PFSK-1 (cell line): ENCODE measurements around the gene MKNK1.

Experiments used
- FOXP2 ChIP-seq: optimal IDR thresholded peaks from 2 replicates; pipeline ENCODE3; 2011; ENCODE audit warnings: borderline replicate concordance, control low read depth, inconsistent platforms; ENCODE audit not compliant: insufficient read depth; ENCODE audit errors: extremely low read length, extremely low read depth
- POLR2AphosphoS5 ChIP-seq: IDR thresholded peaks from 2 replicates; pipeline ENCODE4 v1.6.1; 2012; ENCODE audit warnings: low read depth, mild to moderate bottlenecking, control low read depth, low read length, moderate library complexity
- SIN3A ChIP-seq: IDR thresholded peaks from 2 replicates; pipeline ENCODE4 v1.6.1; 2012; ENCODE audit warnings: mild to moderate bottlenecking, low read length, moderate library complexity, borderline replicate concordance; ENCODE audit not compliant: insufficient read depth
- TAF1 ChIP-seq: IDR thresholded peaks from 2 replicates; pipeline ENCODE4 v1.6.1; 2012; ENCODE audit warnings: low read length, control low read depth, borderline replicate concordance; ENCODE audit not compliant: insufficient read depth
- TF ChIP-seq, protein P1 (sequence below), 2 experiments: IDR thresholded peaks; 2 replicates each; pipeline versions ENCODE4 v1.6.1 to v1.8.0; 2011 to 2012; ENCODE audit warnings: low read depth in 2 of 2, low read length in 2 of 2, control low read depth in 1 of 2, inconsistent platforms in 1 of 2, mild to moderate bottlenecking in 1 of 2, moderate library complexity in 1 of 2; ENCODE audit not compliant: insufficient read depth in 1 of 2

MKNK1 gene

DNA sequence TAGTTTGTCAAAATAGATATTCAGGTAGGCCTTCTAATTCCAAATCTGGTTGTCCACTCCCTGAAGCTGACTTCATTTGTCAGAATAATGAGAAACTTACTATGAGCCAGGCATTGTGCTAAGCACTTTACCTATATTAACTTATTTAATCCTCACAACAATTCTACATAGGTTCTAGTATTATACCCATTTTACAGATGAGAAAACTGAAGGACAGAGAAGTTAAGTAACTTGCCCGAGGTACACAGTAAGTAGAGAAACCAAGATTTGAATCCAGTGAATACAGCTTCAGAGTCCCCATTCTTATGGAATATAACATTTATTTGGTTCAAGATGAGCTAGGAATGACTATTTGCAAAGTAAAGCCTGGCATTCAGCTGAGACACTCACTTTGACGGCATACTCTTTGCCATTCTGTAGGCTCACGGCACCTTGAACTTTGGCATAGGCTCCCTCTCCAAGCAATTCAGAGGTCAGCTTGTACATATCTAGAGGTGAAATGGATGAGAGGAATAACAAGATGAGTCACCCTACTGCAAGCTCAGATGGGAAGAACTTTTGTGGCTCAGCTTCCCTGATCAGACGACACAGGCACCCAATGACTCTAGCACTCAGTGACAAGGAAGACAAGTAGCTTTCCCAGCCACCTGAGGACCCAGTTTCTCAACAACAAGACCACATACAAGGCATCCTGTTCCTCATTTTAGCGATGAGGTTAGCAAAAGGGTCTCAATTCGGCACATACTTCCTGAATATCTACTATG lies 23.7 kb downstream of the MKNK1 start:
- no peak for TF ChIP-seq TAF1

DNA sequence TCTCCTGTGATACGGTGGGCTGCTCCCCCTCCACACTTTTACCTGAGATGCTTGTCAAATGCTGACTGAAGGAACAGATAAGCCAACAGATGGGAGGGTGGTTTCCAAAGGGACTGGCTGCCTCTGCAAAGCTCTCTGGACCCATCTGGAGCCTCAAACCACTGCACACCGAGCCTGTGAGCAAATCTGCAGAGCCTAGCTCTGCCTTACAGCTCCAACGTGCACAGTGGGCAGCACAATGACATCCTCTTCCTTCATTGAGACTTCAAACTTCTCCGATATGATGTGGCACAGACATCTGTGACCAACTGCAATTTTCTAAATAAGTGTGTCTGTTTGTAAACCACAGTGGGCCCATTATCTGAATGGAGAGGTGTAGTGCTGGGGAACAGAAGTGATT lies 26.4 kb downstream of the MKNK1 start:
- TF ChIP-seq TAF1 (no peak), SIN3A (no peak), FOXP2 (no peak), POLR2AphosphoS5 (no peak)
- TF ChIP-seq, protein P1, sequence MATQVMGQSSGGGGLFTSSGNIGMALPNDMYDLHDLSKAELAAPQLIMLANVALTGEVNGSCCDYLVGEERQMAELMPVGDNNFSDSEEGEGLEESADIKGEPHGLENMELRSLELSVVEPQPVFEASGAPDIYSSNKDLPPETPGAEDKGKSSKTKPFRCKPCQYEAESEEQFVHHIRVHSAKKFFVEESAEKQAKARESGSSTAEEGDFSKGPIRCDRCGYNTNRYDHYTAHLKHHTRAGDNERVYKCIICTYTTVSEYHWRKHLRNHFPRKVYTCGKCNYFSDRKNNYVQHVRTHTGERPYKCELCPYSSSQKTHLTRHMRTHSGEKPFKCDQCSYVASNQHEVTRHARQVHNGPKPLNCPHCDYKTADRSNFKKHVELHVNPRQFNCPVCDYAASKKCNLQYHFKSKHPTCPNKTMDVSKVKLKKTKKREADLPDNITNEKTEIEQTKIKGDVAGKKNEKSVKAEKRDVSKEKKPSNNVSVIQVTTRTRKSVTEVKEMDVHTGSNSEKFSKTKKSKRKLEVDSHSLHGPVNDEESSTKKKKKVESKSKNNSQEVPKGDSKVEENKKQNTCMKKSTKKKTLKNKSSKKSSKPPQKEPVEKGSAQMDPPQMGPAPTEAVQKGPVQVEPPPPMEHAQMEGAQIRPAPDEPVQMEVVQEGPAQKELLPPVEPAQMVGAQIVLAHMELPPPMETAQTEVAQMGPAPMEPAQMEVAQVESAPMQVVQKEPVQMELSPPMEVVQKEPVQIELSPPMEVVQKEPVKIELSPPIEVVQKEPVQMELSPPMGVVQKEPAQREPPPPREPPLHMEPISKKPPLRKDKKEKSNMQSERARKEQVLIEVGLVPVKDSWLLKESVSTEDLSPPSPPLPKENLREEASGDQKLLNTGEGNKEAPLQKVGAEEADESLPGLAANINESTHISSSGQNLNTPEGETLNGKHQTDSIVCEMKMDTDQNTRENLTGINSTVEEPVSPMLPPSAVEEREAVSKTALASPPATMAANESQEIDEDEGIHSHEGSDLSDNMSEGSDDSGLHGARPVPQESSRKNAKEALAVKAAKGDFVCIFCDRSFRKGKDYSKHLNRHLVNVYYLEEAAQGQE (IDR thresholded peaks at IDR 0.05; ENCODE audit: insufficient read depth in 1 of 2, low read depth in 2 of 2, low read length in 2 of 2) = no peak

DNA sequence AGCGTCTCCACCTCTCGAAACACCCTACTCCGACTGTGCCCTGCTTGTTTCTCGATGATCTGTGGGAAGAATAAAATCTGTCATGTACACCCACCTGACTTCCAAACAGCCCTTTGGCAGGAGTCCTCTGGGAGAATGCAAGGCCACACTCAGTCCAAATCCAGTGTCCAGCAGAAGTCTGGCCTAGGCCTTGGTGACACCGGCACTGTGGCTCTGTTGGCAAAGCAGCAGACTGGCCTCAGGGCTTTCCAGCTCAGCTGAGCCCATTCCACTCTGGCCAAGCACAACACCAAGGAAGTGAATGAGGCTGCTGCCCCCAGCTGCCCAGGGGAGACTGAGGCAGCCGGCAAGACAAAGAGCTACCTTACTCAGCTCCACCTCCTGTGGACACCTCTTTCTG lies 27.5 kb downstream of the MKNK1 start:
- TF ChIP-seq FOXP2 (no peak), SIN3A (no peak), POLR2AphosphoS5 (no peak), TAF1 (no peak)
- TF ChIP-seq, protein P1 (IDR thresholded peaks at IDR 0.05; ENCODE audit: insufficient read depth in 1 of 2, low read depth in 2 of 2, low read length in 2 of 2) = no peak

- TF ChIP-seq, protein P1 (IDR thresholded peaks at IDR 0.05; ENCODE audit: insufficient read depth in 1 of 2, low read depth in 2 of 2, low read length in 2 of 2) = no peak
- TF ChIP-seq SIN3A (no peak), TAF1 (no peak), POLR2AphosphoS5 (no peak), FOXP2 (no peak)
Observed at GRCh38 chr1:46575778-46576177, 28.3 kb downstream of the MKNK1 start.

DNA sequence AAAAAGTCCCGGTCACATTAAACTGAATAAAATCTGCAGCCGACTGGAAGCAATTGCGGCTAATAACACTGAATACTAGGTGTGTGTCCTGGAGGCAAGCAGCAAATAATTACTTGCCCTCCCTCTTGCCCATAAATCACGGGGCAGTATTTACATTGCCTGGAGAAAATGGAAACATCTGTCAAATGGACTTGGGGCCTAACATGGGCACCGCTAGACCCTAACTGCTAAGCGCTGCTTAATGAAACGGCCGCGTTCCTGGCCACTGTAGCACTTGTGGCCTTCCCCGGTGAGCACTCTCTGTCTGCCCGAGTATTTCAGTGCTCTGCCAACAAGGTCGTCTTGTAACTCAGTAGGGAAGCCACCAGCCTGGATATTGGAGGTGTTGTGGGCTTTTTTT lies 28.8 kb downstream of the MKNK1 start:
- TF ChIP-seq TAF1 = no peak
- TF ChIP-seq, protein P1 (IDR thresholded peaks at IDR 0.05; ENCODE audit: insufficient read depth in 1 of 2, low read depth in 2 of 2, low read length in 2 of 2) = no peak
- TF ChIP-seq POLR2AphosphoS5 = no peak
- no peak for TF ChIP-seq SIN3A
- no peak for TF ChIP-seq FOXP2
